Keratinocyte (primary cell): ENCODE data around the gene MTHFD2L. TPM values are rescaled to one million over a fixed set of nuclear protein-coding genes. Genes with fewer than 3 reads are reported as not detected.

Source experiments
- DNase-seq: peaks from one replicate; pipeline ENCODE4 v3.0.0-alpha.2; 2011; ENCODE audit warnings: low read depth, missing footprints, low spot score
- FAIRE-seq: peaks from 2 replicates; lab custom pipeline; 2011; peaks lifted over from hg19 to GRCh38; lab: Jason Lieb, UNC
- H2AFZ ChIP-seq: 2 replicates; pipeline ENCODE4 v1.6.0; 2012; ENCODE audit warnings: low read length, control low read depth, inconsistent platforms; ENCODE audit not compliant: control insufficient read depth
- H3K27ac ChIP-seq: 2 replicates; pipeline ENCODE4 v1.5.1; 2011; ENCODE audit warnings: low read length; ENCODE audit not compliant: control insufficient read depth, insufficient read depth
- H3K27me3 ChIP-seq: 3 replicates; pipeline ENCODE4 v1.6.0; 2011; ENCODE audit warnings: low read length; ENCODE audit not compliant: control insufficient read depth, insufficient read depth; ENCODE audit errors: extremely low read depth
- H3K36me3 ChIP-seq, 2 experiments: 2 replicates in 1 of 2; 3 replicates in 1 of 2; pipeline ENCODE4 v1.5.1; 2011; ENCODE audit warnings: low read length in 2 of 2, mild to moderate bottlenecking in 1 of 2; ENCODE audit not compliant: control insufficient read depth in 2 of 2, insufficient read depth in 2 of 2; ENCODE audit errors: extremely low read depth in 1 of 2
- H3K4me1 ChIP-seq: 3 replicates; pipeline ENCODE4 v1.5.1; 2011; ENCODE audit warnings: low read length; ENCODE audit not compliant: control insufficient read depth, insufficient read depth; ENCODE audit errors: extremely low read depth
- H3K4me2 ChIP-seq: 3 replicates; pipeline ENCODE4 v1.6.0; 2011; ENCODE audit warnings: low read depth, low read length; ENCODE audit not compliant: control insufficient read depth, insufficient read depth; ENCODE audit errors: extremely low read depth
- H3K4me3 ChIP-seq, 3 experiments: fragments of 200-600 bp in 1 of 3; sonication (generic) in 1 of 3; 2 replicates in 2 of 3; 3 replicates in 1 of 3; pipeline ENCODE4 v1.5.1; 2011 to 2016; ENCODE audit warnings: low read length in 3 of 3, mild to moderate bottlenecking in 3 of 3, control low read depth in 2 of 3, inconsistent platforms in 1 of 3, low read depth in 1 of 3, mixed read lengths in 1 of 3, mixed run types in 1 of 3, moderate library complexity in 1 of 3; ENCODE audit not compliant: control insufficient read depth in 2 of 3, insufficient read depth in 2 of 3; ENCODE audit errors: extremely low read depth in 1 of 3
- H3K79me2 ChIP-seq: 2 replicates; pipeline ENCODE4 v1.6.0; 2012; ENCODE audit warnings: low read length; ENCODE audit not compliant: control insufficient read depth, insufficient read depth
- H3K9ac ChIP-seq: 3 replicates; pipeline ENCODE4 v1.6.0; 2011; ENCODE audit warnings: low read length; ENCODE audit not compliant: control insufficient read depth, insufficient read depth; ENCODE audit errors: extremely low read depth
- H3K9me1 ChIP-seq: 3 replicates; pipeline ENCODE4 v1.6.0; 2011; ENCODE audit warnings: low read length; ENCODE audit not compliant: control insufficient read depth, insufficient read depth; ENCODE audit errors: extremely low read depth
- H3K9me3 ChIP-seq: 2 replicates; pipeline ENCODE4 v1.5.1; 2012; ENCODE audit warnings: low read depth, low read length; ENCODE audit not compliant: control insufficient read depth
- H4K20me1 ChIP-seq: 3 replicates; pipeline ENCODE4 v1.6.0; 2011; ENCODE audit warnings: low read length; ENCODE audit not compliant: control insufficient read depth, insufficient read depth; ENCODE audit errors: extremely low read depth
- CTCF ChIP-seq, 3 experiments: IDR thresholded peaks in 1 of 3; conservative IDR thresholded peaks in 1 of 3; optimal IDR thresholded peaks in 1 of 3; 2 replicates in 2 of 3; 3 replicates in 1 of 3; pipeline versions ENCODE3 to v1.5.1; 2011; ENCODE audit warnings: low read length in 3 of 3, mild to moderate bottlenecking in 3 of 3, moderate library complexity in 2 of 3, control low read depth in 1 of 3, inconsistent platforms in 1 of 3; ENCODE audit not compliant: insufficient read depth in 2 of 3; ENCODE audit errors: extremely low read depth in 1 of 3
- EZH2 ChIP-seq: IDR thresholded peaks from one replicate; pipeline ENCODE4 v1.6.1; 2012; ENCODE audit warnings: inconsistent platforms, mild to moderate bottlenecking, low read length, moderate library complexity
- dilution Hi-C: fragments of 300-500 bp; cut with MboI; formaldehyde crosslinking; loops from one replicate; pipeline ENCODE4 v1.7.0; 2020; ENCODE audit warnings: low sequenced_read_pairs; ENCODE audit not compliant: extremely low pct_ligation_motif_present
- polyA plus RNA-seq, 5 experiments: library from polyadenylated mRNA; depleted of rRNA in 3 of 5; stranded (reverse) in 3 of 5; stranded (forward) in 1 of 5; unstranded in 1 of 5; fragments of >200 nt; gene quantifications; 1 replicate in 1 of 5; 2 replicates in 3 of 5; 3 replicates in 1 of 5; pipeline versions ENCODE4 v1.2.1 to v1.2.3, GENCODE V29; 2011 to 2012; ENCODE audit warnings: missing spikeins in 2 of 5, low read depth in 1 of 5, low replicate concordance in 1 of 5

MTHFD2L gene
- polyA plus RNA-seq, 1 donor (not counting 4 experiments of a cell fraction or from before 2014, with no cell fraction given) = 30.4 TPM

GRCh38 chr4:74287791-74288190, 129.9 kb downstream of the MTHFD2L start:
- Histone ChIP-seq H3K79me2 (no peaks in the 10 kb centered on the region), H3K4me2 (no peak overlapping the region), H4K20me1 (no peaks in the 10 kb centered on the region), H3K9me1 (no peaks in the 10 kb centered on the region), H3K9ac (no peak overlapping the region), H3K27me3 (no peaks in the 10 kb centered on the region), H3K36me3 (no peaks in the 10 kb centered on the region), H3K4me3 (no peak overlapping the region), H3K27ac (no peak overlapping the region), H3K4me1 (peaks cover 25% of the 10 kb centered on the region), H2AFZ (no peak overlapping the region), H3K9me3 (no peaks in the 10 kb centered on the region)
- FAIRE-seq (no peak), DNase-seq (no peak)
- dilution Hi-C loops = no loop called here
- TF ChIP-seq EZH2 (no peak), CTCF (optimal IDR thresholded peaks at IDR 0.05 in 1 of 3, IDR thresholded peaks at IDR 0.05 in 1 of 3, conservative IDR thresholded peaks at IDR 0.05 in 1 of 3; ENCODE audit: extremely low read depth in 1 of 3, insufficient read depth in 2 of 3, low read length in 3 of 3) (no peak)

GRCh38 chr4:74291471-74291870, 133.6 kb downstream of the MTHFD2L start:
- Histone ChIP-seq H4K20me1 (no peaks in the 10 kb centered on the region), H3K4me3 (no peak overlapping the region), H3K9me3 (no peaks in the 10 kb centered on the region), H3K9ac (no peak overlapping the region), H3K36me3 (no peaks in the 10 kb centered on the region), H3K27ac (no peak overlapping the region), H3K27me3 (no peaks in the 10 kb centered on the region), H3K4me2 (no peak overlapping the region), H3K79me2 (no peaks in the 10 kb centered on the region), H2AFZ (no peak overlapping the region), H3K4me1 (peaks cover 13% of the 10 kb centered on the region), H3K9me1 (no peaks in the 10 kb centered on the region)
- dilution Hi-C loops = no loop called here
- no peak for TF ChIP-seq CTCF (optimal IDR thresholded peaks at IDR 0.05 in 1 of 3, IDR thresholded peaks at IDR 0.05 in 1 of 3, conservative IDR thresholded peaks at IDR 0.05 in 1 of 3; ENCODE audit: extremely low read depth in 1 of 3, insufficient read depth in 2 of 3, low read length in 3 of 3)
- TF ChIP-seq EZH2 = no peak
- FAIRE-seq (no peak), DNase-seq (no peak)
